Natural killer cell (primary cell): ENCODE data around the gene HOXC5. TPM values are rescaled to one million over a fixed set of nuclear protein-coding genes. Genes with fewer than 3 reads are reported as not detected.
A peak's percentile ranks its signal among the peaks of the same experiment; 100 is the strongest.

ENCODE experiments used
- ATAC-seq, 3 donors: fragments of 150-1000 bp in 2 of 3; fragments of 200-7000 bp in 1 of 3; cut with Tn5 transposase; 1 replicate in 1 of 3; 2 replicates in 2 of 3; pipeline ENCODE4 v1.10.0; 2021; ENCODE audit warnings: mild to moderate bottlenecking in 2 of 3, moderate library complexity in 2 of 3
- DNase-seq, 2 donors: peaks; one replicate each; pipeline versions ENCODE4 v3.0.0 to v3.0.0-alpha.2; 2013 to 2021; ENCODE audit warnings: mixed read lengths in 1 of 2
- H3K27ac ChIP-seq: one replicate; pipeline ENCODE4 v1.5.1; 2013; ENCODE audit warnings: mild to moderate bottlenecking, low read length
- H3K27me3 ChIP-seq: one replicate; pipeline ENCODE4 v1.6.1; 2013; ENCODE audit warnings: low read length; ENCODE audit not compliant: control insufficient read depth, insufficient read depth
- H3K36me3 ChIP-seq: one replicate; pipeline ENCODE4 v1.6.1; 2013; ENCODE audit warnings: low read length; ENCODE audit not compliant: control insufficient read depth, insufficient read depth
- H3K4me1 ChIP-seq: one replicate; pipeline ENCODE4 v1.6.1; 2013; ENCODE audit warnings: low read length; ENCODE audit not compliant: control insufficient read depth, insufficient read depth
- H3K4me3 ChIP-seq: one replicate; pipeline ENCODE4 v1.5.1; 2013; ENCODE audit warnings: low read length
- H3K9me3 ChIP-seq: one replicate; pipeline ENCODE4 v1.6.1; 2013; ENCODE audit warnings: low read length; ENCODE audit not compliant: control insufficient read depth, insufficient read depth
- H3K27ac Mint-ChIP-seq, 2 donors: one replicate each; pipeline ENCODE4 v1.8.0; 2022; ENCODE audit warnings: mild to moderate bottlenecking in 2 of 2, mixed read lengths in 2 of 2, moderate library complexity in 1 of 2
- H3K27me3 Mint-ChIP-seq, 2 donors: one replicate each; pipeline ENCODE4 v1.8.0; 2022; ENCODE audit warnings: low read depth in 2 of 2, mixed read lengths in 2 of 2
- H3K36me3 Mint-ChIP-seq: one replicate; pipeline ENCODE4 v1.8.0; 2022; ENCODE audit warnings: mixed read lengths
- H3K4me1 Mint-ChIP-seq, 2 donors: one replicate each; pipeline ENCODE4 v1.8.0; 2022; ENCODE audit warnings: mixed read lengths in 2 of 2
- H3K4me3 Mint-ChIP-seq: one replicate; pipeline ENCODE4 v1.8.0; 2022; ENCODE audit warnings: mild to moderate bottlenecking, moderate library complexity, mixed read lengths
- H3K9me3 Mint-ChIP-seq, 2 donors: one replicate each; pipeline ENCODE4 v1.8.0; 2022; ENCODE audit warnings: mixed read lengths in 2 of 2
- WGBS: methylation state at CpG from one replicate; pipeline ENCODE4 v1.1.7; 2013; ENCODE audit warnings: missing lambda C conversion rate; ENCODE audit not compliant: insufficient coverage; 5-methylcytosine and 5-hydroxymethylcytosine counted together
- intact Hi-C: fragments of 100-400 bp; cut with micrococcal nuclease; formaldehyde crosslinking; loops from one replicate; pipeline ENCODE4 v1.14.2; 2022
- total RNA-seq, 4 donors: library from RNA; stranded (reverse); fragments of 120-200 nt in 1 of 4; gene quantifications; one replicate each; pipeline versions ENCODE4 v1.2.3 to v1.2.4, GENCODE V29; 2013 to 2022
- TF ChIP-seq, protein P1 (sequence below): fragments of 200-600 bp; IDR thresholded peaks from one replicate; pipeline ENCODE4 v1.8.0; 2022; ENCODE audit warnings: antibody characterized with exemption

Gene HOXC5
- total RNA-seq, 3 donors from 2014 or later (not counting 1 experiment from before 2014, with no cell fraction given), result 0.20 TPM; not detected in 2

- Mint-ChIP-seq H3K4me3 (peak overlapping the region; percentile 91), H3K36me3 (no peaks in the 10 kb centered on the region), H3K9me3 (no peaks in the 10 kb centered on the region), H3K27me3 (peaks cover 76 to 91% of the 10 kb centered on the region in 2 donors), H3K4me1 (peaks cover 46 to 47% of the 10 kb centered on the region in 2 donors), H3K27ac (peak overlapping the region in 1 of 2 donors; percentile 81)
- intact Hi-C loops, result loop anchor here (5.0 kb wide), 2 partner anchors 36 to 39 kb away; partner anchors contain the start of gene HOXC5
- WGBS, result 21% methylated on average over 25 of the region's 29 CpGs
- Histone ChIP-seq H3K36me3 (no peaks in the 10 kb centered on the region), H3K9me3 (peaks cover 3% of the 10 kb centered on the region), H3K27ac (no peak overlapping the region), H3K27me3 (peaks cover 93% of the 10 kb centered on the region), H3K4me3 (peak overlapping the region; percentile 43), H3K4me1 (peaks cover 51% of the 10 kb centered on the region)
- DNase-seq, result no peak
- ATAC-seq, result no peak
- TF ChIP-seq, protein P1, sequence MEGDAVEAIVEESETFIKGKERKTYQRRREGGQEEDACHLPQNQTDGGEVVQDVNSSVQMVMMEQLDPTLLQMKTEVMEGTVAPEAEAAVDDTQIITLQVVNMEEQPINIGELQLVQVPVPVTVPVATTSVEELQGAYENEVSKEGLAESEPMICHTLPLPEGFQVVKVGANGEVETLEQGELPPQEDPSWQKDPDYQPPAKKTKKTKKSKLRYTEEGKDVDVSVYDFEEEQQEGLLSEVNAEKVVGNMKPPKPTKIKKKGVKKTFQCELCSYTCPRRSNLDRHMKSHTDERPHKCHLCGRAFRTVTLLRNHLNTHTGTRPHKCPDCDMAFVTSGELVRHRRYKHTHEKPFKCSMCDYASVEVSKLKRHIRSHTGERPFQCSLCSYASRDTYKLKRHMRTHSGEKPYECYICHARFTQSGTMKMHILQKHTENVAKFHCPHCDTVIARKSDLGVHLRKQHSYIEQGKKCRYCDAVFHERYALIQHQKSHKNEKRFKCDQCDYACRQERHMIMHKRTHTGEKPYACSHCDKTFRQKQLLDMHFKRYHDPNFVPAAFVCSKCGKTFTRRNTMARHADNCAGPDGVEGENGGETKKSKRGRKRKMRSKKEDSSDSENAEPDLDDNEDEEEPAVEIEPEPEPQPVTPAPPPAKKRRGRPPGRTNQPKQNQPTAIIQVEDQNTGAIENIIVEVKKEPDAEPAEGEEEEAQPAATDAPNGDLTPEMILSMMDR, result no peak
These were observed 36.3 kb upstream of the HOXC5 start for GRCh38 chr12:53996240-53997203.

DNA sequence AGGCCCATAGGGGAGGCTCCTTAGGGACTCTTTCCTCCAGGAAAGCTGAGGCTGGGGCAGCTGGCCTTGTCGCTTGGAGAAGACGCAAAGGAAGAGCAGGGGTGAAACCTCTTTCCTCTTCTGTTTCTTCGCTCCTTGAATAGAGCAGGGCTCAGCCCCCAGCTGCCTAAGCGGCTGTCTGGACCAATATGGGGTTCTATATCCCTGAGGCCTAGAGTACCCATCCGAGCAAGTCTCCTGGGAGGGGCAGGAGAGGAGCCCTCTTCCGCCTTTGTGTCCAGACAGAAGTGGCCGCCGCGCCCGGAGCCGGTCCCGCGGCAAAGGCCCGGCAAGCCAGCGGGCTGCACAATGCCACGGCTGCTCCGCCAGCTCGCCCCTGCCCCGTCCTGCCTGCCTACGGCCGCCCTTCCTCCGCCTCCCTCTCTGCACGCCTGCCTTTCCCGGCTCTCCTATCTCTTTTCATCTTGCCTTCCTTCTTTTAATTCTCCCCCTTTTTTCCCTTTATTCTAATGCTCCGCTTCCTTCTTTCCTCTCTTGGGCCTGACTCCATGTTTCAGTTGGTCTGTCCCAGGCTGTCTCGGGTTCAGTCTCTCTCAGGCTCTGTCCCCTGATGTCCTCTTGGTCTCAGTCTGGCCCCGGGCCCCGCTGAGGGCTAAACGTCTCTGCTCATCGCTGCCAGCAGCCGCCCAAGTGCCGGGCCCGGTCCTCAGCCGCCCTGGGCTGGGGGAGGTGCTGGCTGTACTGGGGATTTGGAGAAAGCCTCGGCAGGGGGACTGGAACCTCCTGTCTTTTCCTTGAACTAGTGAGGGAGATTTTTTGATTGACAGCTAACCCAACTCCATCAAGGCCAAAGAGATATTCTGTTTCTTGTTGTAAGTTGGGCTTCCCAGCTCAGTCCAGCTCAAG, 35.4 kb upstream of the HOXC5 start:
- TF ChIP-seq, protein P1, result no peak
- DNase-seq (no peak), ATAC-seq (no peak)
- peaks cover 46 to 47% of the 10 kb centered on the region in 2 donors for H3K4me1 Mint-ChIP-seq
- Histone ChIP-seq H3K4me3 (no peak overlapping the region), H3K27me3 (peaks cover 94% of the 10 kb centered on the region), H3K4me1 (peaks cover 51% of the 10 kb centered on the region), H3K9me3 (peaks cover 3% of the 10 kb centered on the region), H3K27ac (no peak overlapping the region), H3K36me3 (no peaks in the 10 kb centered on the region)
- H3K27me3 Mint-ChIP-seq, result peaks cover 76 to 89% of the 10 kb centered on the region in 2 donors
- H3K9me3 Mint-ChIP-seq, result no peaks in the 10 kb centered on the region
- intact Hi-C loops, result loop anchor here (5.0 kb wide), 2 partner anchors 35 to 40 kb away; partner anchors contain the start of gene HOXC5
- H3K36me3 Mint-ChIP-seq, result no peaks in the 10 kb centered on the region
- peak overlapping the region; percentile 21 for H3K4me3 Mint-ChIP-seq
- H3K27ac Mint-ChIP-seq, result no peak overlapping the region
- WGBS, result 10% methylated on average over 35 of the region's 35 CpGs

GRCh38 chr12:53998110-53998899, 34.5 kb upstream of the HOXC5 start:
- Mint-ChIP-seq H3K4me3 (peak overlapping the region; percentile 40), H3K27ac (no peak overlapping the region), H3K4me1 (peaks cover 46% of the 10 kb centered on the region in 2 donors), H3K9me3 (no peaks in the 10 kb centered on the region), H3K36me3 (no peaks in the 10 kb centered on the region), H3K27me3 (peaks cover 76 to 89% of the 10 kb centered on the region in 2 donors)
- no peak for ATAC-seq
- intact Hi-C loops, result loop anchor here (5.0 kb wide), 2 partner anchors 34 to 41 kb away; partner anchors contain the start of gene HOXC5
- no peak for DNase-seq
- H3K27me3 ChIP-seq, result peaks cover 94% of the 10 kb centered on the region
- no peak overlapping the region for H3K27ac ChIP-seq
- no peaks in the 10 kb centered on the region for H3K36me3 ChIP-seq
- 18% methylated on average over 4 of the region's 11 CpGs for WGBS
- TF ChIP-seq, protein P1, result no peak
- H3K4me1 ChIP-seq, result peaks cover 51% of the 10 kb centered on the region
- no peak overlapping the region for H3K4me3 ChIP-seq
- peaks cover 5% of the 10 kb centered on the region for H3K9me3 ChIP-seq
